Islet of Langerhans (tissue), 1 donor: ENCODE data around the gene ISYNA1.

ENCODE experiments used
- FAIRE-seq: peaks from one replicate; lab custom pipeline; 2011; peaks lifted over from hg19 to GRCh38; lab: Jason Lieb, UNC

Gene ISYNA1

DNA sequence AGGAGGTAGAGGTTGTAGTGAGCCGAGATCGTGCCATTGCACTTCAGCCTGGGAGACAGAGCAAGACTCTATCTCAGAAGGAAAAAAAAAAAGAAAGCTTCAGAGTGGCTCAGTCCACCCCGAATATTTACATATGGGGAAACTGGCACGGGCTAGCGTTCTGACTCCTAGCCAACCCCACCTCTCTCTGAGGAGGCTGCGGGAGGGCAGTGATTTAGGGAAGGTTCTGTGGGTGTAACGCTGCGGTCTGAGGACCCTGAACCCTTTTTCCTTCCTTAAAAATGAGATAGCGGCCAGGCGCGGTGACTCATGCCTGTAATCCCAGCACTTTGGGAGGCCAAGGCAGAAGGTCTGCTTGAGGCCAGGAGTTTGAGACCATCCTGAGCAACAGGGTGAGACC lies 45.5 kb downstream of the ISYNA1 start:
- no peak for FAIRE-seq

DNA sequence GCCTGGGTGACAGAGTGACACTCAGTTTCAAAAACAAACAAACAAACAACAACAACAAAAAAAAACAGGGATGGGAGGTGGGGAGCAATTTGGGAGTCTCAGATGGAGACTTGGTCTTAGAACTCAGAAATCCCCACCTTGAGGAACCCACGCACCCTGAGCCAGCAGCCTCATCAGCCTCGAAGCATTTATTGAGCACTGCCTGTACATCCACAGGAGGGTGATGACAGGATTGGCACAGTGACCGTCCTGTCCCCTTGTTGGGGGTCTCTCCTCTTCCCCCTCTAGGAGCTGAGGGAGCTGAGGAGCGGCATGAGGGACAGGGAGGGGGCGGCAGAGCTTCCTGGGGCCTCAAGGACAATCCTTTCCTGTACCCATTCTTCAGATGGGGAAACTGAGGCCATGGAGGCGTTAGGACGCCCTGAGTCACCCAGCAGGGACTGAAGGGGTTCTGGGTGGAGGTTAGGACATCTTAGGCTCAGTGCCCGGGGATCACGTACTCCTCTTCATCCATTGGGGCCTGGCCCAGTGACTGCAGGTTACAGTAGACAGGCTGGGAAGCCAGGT lies 46.3 kb downstream of the ISYNA1 start:
- FAIRE-seq = no peak

DNA sequence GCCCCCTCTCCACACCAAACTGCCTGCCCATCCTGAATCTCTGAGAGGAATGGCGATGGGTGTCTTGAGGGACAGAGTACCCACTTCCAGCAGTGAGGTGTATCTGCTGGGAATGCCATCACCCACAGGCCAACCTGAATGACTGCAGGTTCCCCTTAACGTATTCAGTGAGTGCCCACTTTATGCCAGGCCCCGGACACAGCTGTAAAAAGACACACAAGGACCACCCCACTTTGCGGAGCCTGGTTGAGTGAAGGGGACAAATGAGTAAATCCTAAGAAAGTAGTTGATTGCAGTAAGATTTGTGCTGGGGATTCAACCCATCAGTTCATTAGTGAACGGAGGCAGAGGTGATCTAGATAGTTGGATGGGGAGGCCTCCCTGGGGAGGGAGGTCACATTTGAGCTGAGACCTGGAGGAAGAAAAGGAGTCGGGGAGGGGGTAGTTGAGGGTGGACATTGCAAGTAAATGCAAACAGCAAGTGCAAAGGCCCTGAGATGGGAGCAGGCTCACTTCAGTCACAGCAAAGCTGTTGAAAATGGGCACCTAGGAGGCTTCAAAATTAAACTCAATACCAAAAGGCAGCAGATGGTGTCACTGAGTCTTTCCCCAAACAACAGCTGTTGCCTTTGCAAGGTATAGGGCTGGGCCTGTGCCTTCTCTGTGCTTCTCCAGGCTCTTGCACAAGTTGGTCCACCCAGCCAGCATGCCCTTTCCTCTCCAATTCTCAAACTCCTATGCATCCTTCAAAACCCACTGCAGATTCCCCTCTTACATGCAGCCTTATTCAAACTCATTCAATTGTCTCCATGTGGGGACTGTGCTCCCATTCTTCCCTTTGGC lies 47.6 kb downstream of the ISYNA1 start:
- no peak for FAIRE-seq

DNA sequence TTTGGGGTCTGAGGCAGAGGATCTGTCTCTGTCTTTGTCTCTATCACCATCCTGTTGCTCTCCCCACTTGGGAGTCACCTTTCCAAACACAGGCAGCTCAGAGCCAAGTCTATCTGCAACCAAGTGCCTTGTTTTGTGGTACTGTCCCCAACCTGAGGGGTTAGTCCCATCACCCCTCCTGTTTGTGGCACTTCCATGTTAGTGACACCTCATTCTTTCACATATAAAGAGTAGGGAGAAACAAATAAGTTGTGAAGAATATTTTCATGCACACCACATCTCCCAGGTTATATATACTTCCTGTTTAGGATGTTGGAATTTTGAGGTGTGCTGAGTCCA lies 48.2 kb downstream of the ISYNA1 start:
- no peak for FAIRE-seq

DNA sequence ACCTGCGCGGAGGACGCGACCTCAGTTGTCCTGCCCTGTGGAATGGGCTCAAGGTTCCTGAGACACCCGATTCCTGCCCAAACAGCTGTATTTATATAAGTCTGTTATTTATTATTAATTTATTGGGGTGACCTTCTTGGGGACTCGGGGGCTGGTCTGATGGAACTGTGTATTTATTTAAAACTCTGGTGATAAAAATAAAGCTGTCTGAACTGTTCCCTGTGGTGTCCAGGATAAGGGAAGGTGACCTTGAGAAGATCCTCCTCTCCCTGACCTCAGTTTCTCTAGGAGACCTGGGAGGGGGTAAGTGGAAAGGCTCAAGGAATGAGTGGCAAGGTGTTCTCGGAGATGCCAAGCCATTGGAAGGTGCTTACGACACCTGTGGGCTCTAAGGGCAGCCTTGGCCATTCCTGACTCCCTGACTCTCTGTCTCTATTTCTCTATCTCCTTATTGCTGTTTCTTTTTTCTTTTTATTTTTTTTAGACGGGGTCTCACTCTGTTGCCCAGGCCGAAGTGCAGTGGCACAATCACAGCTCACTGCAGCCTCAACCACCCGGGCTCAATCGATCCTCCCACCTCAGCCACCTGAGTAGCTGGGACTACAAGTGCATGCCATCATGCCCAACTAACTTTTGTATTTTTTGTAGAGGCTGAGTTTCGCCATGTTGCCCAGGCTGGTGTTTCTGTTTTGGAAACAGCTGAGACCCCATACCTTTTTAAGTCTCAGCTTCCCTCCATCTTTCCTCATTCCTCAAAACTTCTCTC lies 48.8 kb downstream of the ISYNA1 start:
- FAIRE-seq = no peak

DNA sequence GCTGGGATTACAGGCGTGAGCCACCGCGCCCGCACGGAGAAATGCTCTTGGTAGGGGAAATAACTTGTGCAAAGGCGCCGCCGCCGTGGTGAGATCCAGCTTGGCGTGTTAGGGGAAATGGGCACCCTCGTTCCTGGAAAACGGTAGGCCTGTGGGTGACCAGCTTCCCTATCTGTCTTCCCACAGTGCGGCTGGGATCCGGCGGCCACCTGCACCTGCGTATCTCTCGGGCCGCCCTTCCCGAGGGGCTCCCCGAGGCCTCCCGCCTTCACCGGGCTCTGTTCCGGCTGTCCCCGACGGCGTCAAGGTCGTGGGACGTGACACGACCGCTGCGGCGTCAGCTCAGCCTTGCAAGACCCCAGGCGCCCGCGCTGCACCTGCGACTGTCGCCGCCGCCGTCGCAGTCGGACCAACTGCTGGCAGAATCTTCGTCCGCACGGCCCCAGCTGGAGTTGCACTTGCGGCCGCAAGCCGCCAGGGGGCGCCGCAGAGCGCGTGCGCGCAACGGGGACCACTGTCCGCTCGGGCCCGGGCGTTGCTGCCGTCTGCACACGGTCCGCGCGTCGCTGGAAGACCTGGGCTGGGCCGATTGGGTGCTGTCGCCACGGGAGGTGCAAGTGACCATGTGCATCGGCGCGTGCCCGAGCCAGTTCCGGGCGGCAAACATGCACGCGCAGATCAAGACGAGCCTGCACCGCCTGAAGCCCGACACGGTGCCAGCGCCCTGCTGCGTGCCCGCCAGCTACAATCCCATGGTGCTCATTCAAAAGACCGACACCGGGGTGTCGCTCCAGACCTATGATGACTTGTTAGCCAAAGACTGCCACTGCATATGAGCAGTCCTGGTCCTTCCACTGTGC lies 49.6 kb downstream of the ISYNA1 start:
- FAIRE-seq = no peak

DNA sequence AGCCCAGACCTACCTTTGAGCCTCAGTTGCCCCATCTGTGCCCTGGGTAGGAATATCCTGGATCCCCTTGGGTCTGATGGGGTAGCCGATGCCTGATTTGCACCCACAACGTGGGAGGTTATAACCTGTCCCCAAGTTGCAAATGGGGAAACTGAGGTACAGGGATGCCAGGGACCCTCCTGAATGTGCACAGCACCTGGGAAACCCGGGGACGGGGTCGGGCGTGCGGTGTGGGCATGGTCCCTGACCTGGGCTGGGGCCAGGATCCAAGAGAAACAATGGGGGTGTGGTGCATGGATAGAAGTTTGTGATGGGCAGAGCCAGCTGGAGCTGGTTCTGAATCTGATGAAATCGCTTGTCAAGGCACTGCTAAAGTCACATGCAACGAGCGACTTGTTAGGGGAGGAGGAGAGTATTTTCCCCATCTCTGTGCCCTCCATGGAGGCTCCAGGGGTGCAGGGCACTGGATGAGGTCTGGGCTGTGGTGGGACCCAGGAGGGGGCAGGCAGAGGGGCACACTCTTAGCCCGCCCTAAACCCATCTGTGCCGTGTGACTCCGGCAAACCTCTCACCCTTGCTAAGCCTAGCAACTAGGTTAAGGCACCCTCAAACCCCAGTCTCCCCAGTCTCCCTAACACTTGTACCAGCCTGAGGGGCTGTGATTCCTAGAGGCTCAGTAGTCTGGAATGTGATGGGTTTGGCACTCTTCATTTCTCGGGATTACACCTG lies 51.2 kb downstream of the ISYNA1 start:
- no peak for FAIRE-seq

DNA sequence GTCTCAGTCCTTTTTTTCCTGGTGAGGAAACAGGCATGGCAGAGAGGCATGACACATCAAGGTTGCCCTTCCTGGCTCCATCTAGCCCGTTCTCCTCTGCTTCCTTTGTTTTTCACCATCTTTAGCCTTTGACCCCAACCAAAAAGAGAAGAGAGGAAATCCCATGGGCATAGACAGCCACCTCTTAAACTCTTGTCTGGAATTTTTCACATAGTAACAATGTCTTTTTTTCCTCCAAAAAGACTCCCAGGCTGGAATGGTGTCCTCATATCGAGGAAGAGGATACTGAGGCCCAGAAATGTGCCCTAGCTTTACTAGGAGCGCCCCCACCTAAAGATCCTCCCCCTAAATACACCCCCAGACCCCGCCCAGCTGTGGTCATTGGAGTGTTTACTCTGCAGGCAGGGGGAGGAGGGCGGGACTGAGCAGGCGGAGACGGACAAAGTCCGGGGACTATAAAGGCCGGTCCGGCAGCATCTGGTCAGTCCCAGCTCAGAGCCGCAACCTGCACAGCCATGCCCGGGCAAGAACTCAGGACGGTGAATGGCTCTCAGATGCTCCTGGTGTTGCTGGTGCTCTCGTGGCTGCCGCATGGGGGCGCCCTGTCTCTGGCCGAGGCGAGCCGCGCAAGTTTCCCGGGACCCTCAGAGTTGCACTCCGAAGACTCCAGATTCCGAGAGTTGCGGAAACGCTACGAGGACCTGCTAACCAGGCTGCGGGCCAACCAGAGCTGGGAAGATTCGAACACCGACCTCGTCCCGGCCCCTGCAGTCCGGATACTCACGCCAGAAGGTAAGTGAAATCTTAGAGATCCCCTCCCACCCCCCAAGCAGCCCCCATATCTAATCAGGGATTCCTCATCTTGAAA lies 52.0 kb downstream of the ISYNA1 start, which contains the start of gene GDF15:
Gene GDF15 (plus strand): TSS at position 484 of the 868 bp plus-strand sequence. CDS start 32 bp downstream, at position 516.
- no peak for FAIRE-seq

DNA sequence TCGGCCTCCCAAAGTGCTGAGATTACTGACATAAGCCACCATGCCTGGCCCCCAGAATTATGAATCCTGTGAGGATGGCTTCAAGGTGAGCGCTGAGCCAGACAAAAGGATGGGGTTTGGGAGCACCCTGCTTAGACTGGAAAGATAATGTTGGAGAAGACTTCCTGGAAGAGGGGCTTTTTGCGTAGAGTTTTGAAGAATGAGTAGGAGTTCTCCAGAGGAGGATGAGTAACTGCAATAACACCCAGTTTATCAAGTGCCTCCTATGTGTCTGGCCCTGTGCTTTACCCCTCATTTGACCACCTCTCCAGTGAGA lies 52.6 kb downstream of the ISYNA1 start:
- FAIRE-seq = no peak

DNA sequence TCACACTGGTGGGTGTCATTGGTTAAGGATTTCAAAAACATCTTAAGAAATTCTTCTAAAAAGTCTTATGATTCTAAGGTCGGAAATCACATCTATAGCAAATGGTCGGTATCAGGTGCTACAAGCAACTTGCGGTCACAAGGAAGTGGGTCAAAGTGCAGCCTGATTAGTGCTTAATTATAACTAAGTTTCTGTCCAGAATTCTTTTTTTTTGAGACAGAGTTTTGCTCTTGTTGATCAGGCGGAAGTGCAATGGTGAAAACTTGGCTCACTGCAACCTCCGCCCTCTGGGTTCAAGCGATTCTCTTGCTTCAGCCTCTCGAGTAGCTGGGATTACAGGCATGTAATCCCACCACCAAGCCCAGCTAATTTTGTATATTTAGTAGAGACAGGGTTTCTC lies 53.2 kb downstream of the ISYNA1 start:
- no peak for FAIRE-seq
